Loucy (cell line): Measurements from ENCODE around the gene C9orf50.

Experiments used
- EZH2phosphoT487 ChIP-seq: fragments of 200-600 bp; IDR thresholded peaks from 2 replicates; pipeline ENCODE4 v1.6.1; 2018; ENCODE audit warnings: antibody characterized with exemption, mild to moderate bottlenecking, moderate library complexity, borderline replicate concordance
- TF ChIP-seq, protein P1 (sequence below): fragments of 200-600 bp; sonication (generic); conservative IDR thresholded peaks from 2 replicates; pipeline ENCODE4 v1.5.1; 2014; ENCODE audit warnings: mild to moderate bottlenecking, antibody characterized with exemption, low read length

DNA sequence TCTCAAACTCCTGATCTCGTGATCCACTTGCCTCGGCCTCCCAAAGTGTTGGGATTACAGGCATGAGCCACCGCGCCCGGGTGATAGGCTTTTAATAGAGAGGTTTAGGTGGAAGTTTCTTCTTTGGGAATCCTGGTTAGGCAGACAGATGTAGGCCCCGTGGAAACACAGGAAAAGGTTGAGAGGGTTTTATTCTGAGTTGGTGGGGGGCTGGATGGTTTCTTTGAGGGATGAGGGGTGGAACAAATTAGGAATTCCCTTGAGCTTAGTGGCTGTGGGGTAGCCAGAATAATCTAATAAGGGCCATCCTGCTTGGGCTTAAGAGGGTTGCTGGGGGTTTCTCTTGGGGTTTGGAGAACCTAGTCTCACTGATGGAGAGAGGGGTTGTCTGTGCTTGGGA is 30.4 kb downstream of the C9orf50 start:
- TF ChIP-seq, protein P1, sequence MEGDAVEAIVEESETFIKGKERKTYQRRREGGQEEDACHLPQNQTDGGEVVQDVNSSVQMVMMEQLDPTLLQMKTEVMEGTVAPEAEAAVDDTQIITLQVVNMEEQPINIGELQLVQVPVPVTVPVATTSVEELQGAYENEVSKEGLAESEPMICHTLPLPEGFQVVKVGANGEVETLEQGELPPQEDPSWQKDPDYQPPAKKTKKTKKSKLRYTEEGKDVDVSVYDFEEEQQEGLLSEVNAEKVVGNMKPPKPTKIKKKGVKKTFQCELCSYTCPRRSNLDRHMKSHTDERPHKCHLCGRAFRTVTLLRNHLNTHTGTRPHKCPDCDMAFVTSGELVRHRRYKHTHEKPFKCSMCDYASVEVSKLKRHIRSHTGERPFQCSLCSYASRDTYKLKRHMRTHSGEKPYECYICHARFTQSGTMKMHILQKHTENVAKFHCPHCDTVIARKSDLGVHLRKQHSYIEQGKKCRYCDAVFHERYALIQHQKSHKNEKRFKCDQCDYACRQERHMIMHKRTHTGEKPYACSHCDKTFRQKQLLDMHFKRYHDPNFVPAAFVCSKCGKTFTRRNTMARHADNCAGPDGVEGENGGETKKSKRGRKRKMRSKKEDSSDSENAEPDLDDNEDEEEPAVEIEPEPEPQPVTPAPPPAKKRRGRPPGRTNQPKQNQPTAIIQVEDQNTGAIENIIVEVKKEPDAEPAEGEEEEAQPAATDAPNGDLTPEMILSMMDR = no peak
- no peak for TF ChIP-seq EZH2phosphoT487
